Endothelial cell (in vitro differentiated cells): ENCODE measurements around the gene RPS17. TPM values are rescaled to one million over a fixed set of nuclear protein-coding genes. Genes with fewer than 3 reads are reported as not detected.

Experiments
- DNase-seq: peaks from one replicate; pipeline ENCODE4 v3.0.0; 2021; ENCODE audit warnings: low spot score
- H3K27ac Mint-ChIP-seq: one replicate; pipeline ENCODE4 v1.8.0; 2021; ENCODE audit warnings: mixed read lengths, inconsistent platforms; ENCODE audit not compliant: unreplicated experiment
- H3K27me3 Mint-ChIP-seq: one replicate; pipeline ENCODE4 v1.8.0; 2021; ENCODE audit warnings: mild to moderate bottlenecking, moderate library complexity, mixed read lengths, inconsistent platforms; ENCODE audit not compliant: unreplicated experiment
- H3K36me3 Mint-ChIP-seq: one replicate; pipeline ENCODE4 v1.8.0; 2021; ENCODE audit warnings: mild to moderate bottlenecking, low read depth, mixed read lengths, inconsistent platforms; ENCODE audit not compliant: unreplicated experiment
- H3K4me1 Mint-ChIP-seq: one replicate; pipeline ENCODE4 v1.8.0; 2021; ENCODE audit warnings: mild to moderate bottlenecking, mixed read lengths, inconsistent platforms; ENCODE audit not compliant: unreplicated experiment
- H3K4me3 Mint-ChIP-seq: one replicate; pipeline ENCODE4 v1.8.0; 2021; ENCODE audit warnings: mild to moderate bottlenecking, mixed read lengths, inconsistent platforms; ENCODE audit not compliant: unreplicated experiment
- H3K9me3 Mint-ChIP-seq: one replicate; pipeline ENCODE4 v1.8.0; 2021; ENCODE audit warnings: mixed read lengths, inconsistent platforms; ENCODE audit not compliant: unreplicated experiment
- total RNA-seq: library from RNA; stranded (reverse); fragmentation: NEBNext Ultra II Directional; extraction: Animal tissue kit (Norgen Biotek cat#: 25700); gene quantifications from one replicate; pipeline ENCODE4 v1.2.1, GENCODE V29; 2021; ENCODE audit not compliant: unreplicated experiment
- TF ChIP-seq, protein P1 (sequence below): fragments of 200-600 bp; sonication (generic); IDR thresholded peaks from one replicate; pipeline ENCODE4 v1.5.0; 2021; ENCODE audit warnings: antibody characterized with exemption; ENCODE audit not compliant: unreplicated experiment

RPS17 gene
- total RNA-seq, 1 donor from 2014 or later = 1,823 TPM

DNA sequence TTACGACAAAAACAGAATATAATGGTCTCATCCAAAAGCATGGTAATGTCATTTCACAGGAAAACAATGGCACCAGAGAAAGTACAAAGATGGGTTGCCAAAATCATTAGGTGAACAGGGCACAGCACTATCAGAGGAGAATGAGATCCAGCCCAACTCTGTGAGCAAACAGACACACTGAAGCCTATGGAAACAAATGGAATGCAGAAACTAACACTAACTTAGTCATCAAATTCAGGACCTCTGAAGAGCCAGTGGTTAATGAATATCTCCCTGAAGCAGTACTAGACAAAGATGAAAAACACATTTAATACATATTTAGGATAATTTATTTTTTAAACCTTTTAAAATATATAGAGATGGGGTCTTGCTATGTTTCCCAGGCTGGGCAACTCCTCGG, 14.6 kb upstream of the RPS17 start:
- no peak overlapping the region for H3K4me3 Mint-ChIP-seq
- no peaks in the 10 kb centered on the region for H3K4me1 Mint-ChIP-seq
- DNase-seq = no peak
- H3K27ac Mint-ChIP-seq = no peak overlapping the region
- no peaks in the 10 kb centered on the region for H3K36me3 Mint-ChIP-seq
- TF ChIP-seq, protein P1, sequence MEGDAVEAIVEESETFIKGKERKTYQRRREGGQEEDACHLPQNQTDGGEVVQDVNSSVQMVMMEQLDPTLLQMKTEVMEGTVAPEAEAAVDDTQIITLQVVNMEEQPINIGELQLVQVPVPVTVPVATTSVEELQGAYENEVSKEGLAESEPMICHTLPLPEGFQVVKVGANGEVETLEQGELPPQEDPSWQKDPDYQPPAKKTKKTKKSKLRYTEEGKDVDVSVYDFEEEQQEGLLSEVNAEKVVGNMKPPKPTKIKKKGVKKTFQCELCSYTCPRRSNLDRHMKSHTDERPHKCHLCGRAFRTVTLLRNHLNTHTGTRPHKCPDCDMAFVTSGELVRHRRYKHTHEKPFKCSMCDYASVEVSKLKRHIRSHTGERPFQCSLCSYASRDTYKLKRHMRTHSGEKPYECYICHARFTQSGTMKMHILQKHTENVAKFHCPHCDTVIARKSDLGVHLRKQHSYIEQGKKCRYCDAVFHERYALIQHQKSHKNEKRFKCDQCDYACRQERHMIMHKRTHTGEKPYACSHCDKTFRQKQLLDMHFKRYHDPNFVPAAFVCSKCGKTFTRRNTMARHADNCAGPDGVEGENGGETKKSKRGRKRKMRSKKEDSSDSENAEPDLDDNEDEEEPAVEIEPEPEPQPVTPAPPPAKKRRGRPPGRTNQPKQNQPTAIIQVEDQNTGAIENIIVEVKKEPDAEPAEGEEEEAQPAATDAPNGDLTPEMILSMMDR = no peak
- peaks cover 2% of the 10 kb centered on the region for H3K27me3 Mint-ChIP-seq
- no peaks in the 10 kb centered on the region for H3K9me3 Mint-ChIP-seq

GRCh38 chr15:82554351-82554750, 14.1 kb upstream of the RPS17 start:
- H3K4me3 Mint-ChIP-seq = no peak overlapping the region
- TF ChIP-seq, protein P1 = no peak
- H3K27ac Mint-ChIP-seq = no peak overlapping the region
- peaks cover 2% of the 10 kb centered on the region for H3K27me3 Mint-ChIP-seq
- no peaks in the 10 kb centered on the region for H3K36me3 Mint-ChIP-seq
- H3K9me3 Mint-ChIP-seq = no peaks in the 10 kb centered on the region
- H3K4me1 Mint-ChIP-seq = no peaks in the 10 kb centered on the region
- no peak for DNase-seq

GRCh38 chr15:82553846-82554245, 13.6 kb upstream of the RPS17 start:
- Mint-ChIP-seq H3K4me3 (no peak overlapping the region), H3K27me3 (peaks cover 2% of the 10 kb centered on the region), H3K4me1 (no peaks in the 10 kb centered on the region), H3K9me3 (no peaks in the 10 kb centered on the region), H3K27ac (no peak overlapping the region), H3K36me3 (no peaks in the 10 kb centered on the region)
- DNase-seq = no peak
- TF ChIP-seq, protein P1 = no peak

DNA sequence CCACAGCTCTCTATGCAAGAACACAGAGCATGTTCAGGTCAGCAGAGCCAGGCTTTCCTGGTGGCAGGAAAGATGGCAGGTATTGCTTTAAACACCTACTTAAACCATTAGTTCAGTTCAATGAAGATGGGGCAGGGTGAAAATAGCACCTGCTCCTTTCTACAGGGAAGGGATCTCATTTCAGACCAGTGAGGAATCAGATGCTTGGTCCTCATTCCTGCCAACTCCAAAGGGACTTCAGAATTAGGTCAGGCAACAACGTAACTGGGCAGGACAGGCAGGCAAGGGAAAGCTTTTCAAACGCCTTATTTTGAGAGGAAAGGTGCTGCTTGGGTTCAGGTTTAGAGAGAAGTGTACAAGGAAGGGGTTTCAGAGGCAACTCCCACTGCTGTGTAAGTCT, 12.6 kb upstream of the RPS17 start:
- DNase-seq = no peak
- no peaks in the 10 kb centered on the region for H3K9me3 Mint-ChIP-seq
- peaks cover 2% of the 10 kb centered on the region for H3K27me3 Mint-ChIP-seq
- no peak overlapping the region for H3K27ac Mint-ChIP-seq
- H3K36me3 Mint-ChIP-seq = no peaks in the 10 kb centered on the region
- no peak overlapping the region for H3K4me3 Mint-ChIP-seq
- TF ChIP-seq, protein P1 = no peak
- H3K4me1 Mint-ChIP-seq = no peaks in the 10 kb centered on the region

GRCh38 chr15:82551646-82552247, 11.5 kb upstream of the RPS17 start:
- H3K27ac Mint-ChIP-seq = no peak overlapping the region

More at GRCh38 chr15:82551646-82552247, 11.5 kb upstream of the RPS17 start:
- no peak for DNase-seq
- H3K27me3 Mint-ChIP-seq = peaks cover 2% of the 10 kb centered on the region
- no peaks in the 10 kb centered on the region for H3K4me1 Mint-ChIP-seq
- no peaks in the 10 kb centered on the region for H3K36me3 Mint-ChIP-seq
- H3K9me3 Mint-ChIP-seq = no peaks in the 10 kb centered on the region
- TF ChIP-seq, protein P1 = no peak
- H3K4me3 Mint-ChIP-seq = no peak overlapping the region
